DND-41 (cell line): ENCODE results near the gene FAM168A.
"Not testable (repeated sequence)": the region's sequence is repeated elsewhere in the genome, so short reads cannot be mapped to it uniquely, and the experiment has no call there.

Experiments used
- ATAC-seq: fragments of 200-7000 bp; cut with Tn5 transposase; 3 replicates; pipeline ENCODE4 v1.9.1; 2021; ENCODE audit warnings: low read depth; ENCODE audit not compliant: insufficient read depth
- DNase-seq: peaks from one replicate; pipeline ENCODE4 v3.0.0-alpha.2; 2020
- H2AFZ ChIP-seq: 2 replicates; pipeline ENCODE4 v1.6.0; 2012; ENCODE audit warnings: low read depth, low read length
- H3K27ac ChIP-seq: 2 replicates; pipeline ENCODE4 v1.5.1; 2012; ENCODE audit warnings: low read length, inconsistent platforms
- H3K27me3 ChIP-seq: fragments of 200-600 bp; sonication (generic); 2 replicates; pipeline ENCODE4 v1.6.0; 2012; ENCODE audit warnings: low read length, mild to moderate bottlenecking, inconsistent platforms; ENCODE audit not compliant: insufficient read depth, poor library complexity
- H3K36me3 ChIP-seq: 2 replicates; pipeline ENCODE4 v1.5.1; 2012; ENCODE audit warnings: low read length, inconsistent platforms; ENCODE audit not compliant: insufficient read depth
- H3K4me1 ChIP-seq: 2 replicates; pipeline ENCODE4 v1.5.1; 2012; ENCODE audit warnings: mild to moderate bottlenecking, low read length; ENCODE audit not compliant: insufficient read depth
- H3K4me2 ChIP-seq: 2 replicates; pipeline ENCODE4 v1.6.0; 2012; ENCODE audit warnings: mild to moderate bottlenecking, moderate library complexity, low read length, inconsistent platforms; ENCODE audit not compliant: insufficient read depth
- H3K4me3 ChIP-seq, 2 experiments: fragments of 200-600 bp in 1 of 2; shearing (Covaris generic) in 1 of 2; 2 replicates each; pipeline ENCODE4 v1.5.1; 2012 to 2016; ENCODE audit warnings: inconsistent platforms in 2 of 2, low read length in 2 of 2, mild to moderate bottlenecking in 2 of 2, low read depth in 1 of 2, moderate library complexity in 1 of 2
- H3K79me2 ChIP-seq: 2 replicates; pipeline ENCODE4 v1.6.0; 2012; ENCODE audit warnings: low read length, inconsistent platforms; ENCODE audit not compliant: insufficient read depth
- H3K9ac ChIP-seq: 2 replicates; pipeline ENCODE4 v1.6.0; 2012; ENCODE audit warnings: low read depth, mild to moderate bottlenecking, inconsistent platforms, low read length, moderate library complexity
- H3K9me3 ChIP-seq: 2 replicates; pipeline ENCODE4 v1.5.1; 2012; ENCODE audit warnings: low read length, moderate library complexity, mild to moderate bottlenecking, inconsistent platforms; ENCODE audit not compliant: insufficient read depth, severe bottlenecking
- H4K20me1 ChIP-seq: 2 replicates; pipeline ENCODE4 v1.6.0; 2012; ENCODE audit warnings: low read length; ENCODE audit not compliant: insufficient read depth
- EZH2 ChIP-seq: IDR thresholded peaks from 3 replicates; pipeline ENCODE4 v1.6.1; 2012; ENCODE audit warnings: borderline replicate concordance, low read depth, mild to moderate bottlenecking, moderate library complexity, low read length, inconsistent platforms; ENCODE audit not compliant: severe bottlenecking
- TF ChIP-seq, protein P1 (sequence below): IDR thresholded peaks from 2 replicates; pipeline ENCODE4 v1.5.1; 2012; ENCODE audit warnings: borderline replicate concordance, low read length, moderate library complexity, mild to moderate bottlenecking; ENCODE audit not compliant: poor library complexity, severe bottlenecking; ENCODE audit errors: extremely low read depth

The FAM168A gene

DNA sequence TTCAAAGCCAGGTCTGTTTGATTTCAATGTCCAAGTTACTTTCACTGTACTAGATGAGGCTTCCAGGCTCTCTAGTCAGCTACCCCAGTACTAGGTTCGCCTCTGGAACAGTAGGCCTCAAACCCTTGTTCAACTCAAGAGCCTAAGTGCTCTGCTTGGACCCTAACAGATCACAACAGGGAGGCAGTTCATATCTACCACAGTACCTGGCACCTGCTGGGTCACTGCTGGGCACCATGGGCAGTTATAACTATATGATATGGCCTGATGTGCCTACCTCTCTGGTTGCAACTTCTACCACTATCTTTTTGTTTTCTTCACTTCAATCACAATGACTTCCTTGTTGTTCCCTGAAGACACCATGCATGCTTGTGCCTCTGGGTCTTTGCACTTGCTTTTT, 124.7 kb downstream of the FAM168A start:
- TF ChIP-seq EZH2: no peak
- TF ChIP-seq, protein P1, sequence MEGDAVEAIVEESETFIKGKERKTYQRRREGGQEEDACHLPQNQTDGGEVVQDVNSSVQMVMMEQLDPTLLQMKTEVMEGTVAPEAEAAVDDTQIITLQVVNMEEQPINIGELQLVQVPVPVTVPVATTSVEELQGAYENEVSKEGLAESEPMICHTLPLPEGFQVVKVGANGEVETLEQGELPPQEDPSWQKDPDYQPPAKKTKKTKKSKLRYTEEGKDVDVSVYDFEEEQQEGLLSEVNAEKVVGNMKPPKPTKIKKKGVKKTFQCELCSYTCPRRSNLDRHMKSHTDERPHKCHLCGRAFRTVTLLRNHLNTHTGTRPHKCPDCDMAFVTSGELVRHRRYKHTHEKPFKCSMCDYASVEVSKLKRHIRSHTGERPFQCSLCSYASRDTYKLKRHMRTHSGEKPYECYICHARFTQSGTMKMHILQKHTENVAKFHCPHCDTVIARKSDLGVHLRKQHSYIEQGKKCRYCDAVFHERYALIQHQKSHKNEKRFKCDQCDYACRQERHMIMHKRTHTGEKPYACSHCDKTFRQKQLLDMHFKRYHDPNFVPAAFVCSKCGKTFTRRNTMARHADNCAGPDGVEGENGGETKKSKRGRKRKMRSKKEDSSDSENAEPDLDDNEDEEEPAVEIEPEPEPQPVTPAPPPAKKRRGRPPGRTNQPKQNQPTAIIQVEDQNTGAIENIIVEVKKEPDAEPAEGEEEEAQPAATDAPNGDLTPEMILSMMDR: no peak
- no peaks in the 10 kb centered on the region for H3K27me3 ChIP-seq
- DNase-seq (no peak), ATAC-seq (no peak)
- H3K9me3 ChIP-seq: peaks cover 3% of the 10 kb centered on the region
- H3K4me2 ChIP-seq: no peak overlapping the region
- H3K27ac ChIP-seq: no peak overlapping the region
- H3K4me3 ChIP-seq: no peak overlapping the region
- H3K9ac ChIP-seq: no peak overlapping the region
- H3K4me1 ChIP-seq: no peaks in the 10 kb centered on the region
- H4K20me1 ChIP-seq: no peaks in the 10 kb centered on the region
- peaks cover 8% of the 10 kb centered on the region; the same call in 1 of the 2 replicates for H3K36me3 ChIP-seq
- no peak overlapping the region for H2AFZ ChIP-seq
- H3K79me2 ChIP-seq: peaks cover 20% of the 10 kb centered on the region

DNA sequence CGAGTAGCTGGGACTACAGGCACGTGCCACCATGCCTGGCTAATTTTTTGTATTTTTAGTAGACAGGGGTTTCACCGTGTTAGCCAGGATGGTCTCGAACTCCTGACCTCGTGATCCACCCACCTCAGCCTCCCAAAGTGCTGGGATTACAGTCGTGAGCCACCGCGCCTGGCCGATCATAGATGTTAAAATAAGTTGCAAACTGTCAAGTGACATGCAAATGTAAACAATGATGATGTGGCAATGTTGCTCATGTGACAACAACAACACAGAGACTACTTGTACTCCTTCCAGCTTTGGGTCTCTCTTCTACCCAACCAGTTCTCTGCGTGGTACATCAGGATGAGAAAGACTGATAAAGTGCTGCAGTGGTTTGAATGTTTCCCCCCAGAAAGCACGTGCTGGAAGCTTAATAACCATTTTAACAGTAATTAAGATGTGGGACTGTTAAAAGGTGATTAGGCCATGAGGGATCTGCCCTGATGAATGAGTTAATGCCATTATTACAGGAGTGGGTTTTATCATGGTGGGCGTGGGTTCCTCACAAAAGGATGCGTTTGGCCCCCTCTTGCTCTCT, 127.8 kb downstream of the FAM168A start:
- not testable (repeated sequence) for H3K4me3 ChIP-seq, H3K4me1 ChIP-seq, H3K79me2 ChIP-seq, H2AFZ ChIP-seq, H3K9ac ChIP-seq, H4K20me1 ChIP-seq, H3K27me3 ChIP-seq, DNase-seq, H3K27ac ChIP-seq, H3K9me3 ChIP-seq, H3K36me3 ChIP-seq, ATAC-seq, H3K4me2 ChIP-seq

DNA sequence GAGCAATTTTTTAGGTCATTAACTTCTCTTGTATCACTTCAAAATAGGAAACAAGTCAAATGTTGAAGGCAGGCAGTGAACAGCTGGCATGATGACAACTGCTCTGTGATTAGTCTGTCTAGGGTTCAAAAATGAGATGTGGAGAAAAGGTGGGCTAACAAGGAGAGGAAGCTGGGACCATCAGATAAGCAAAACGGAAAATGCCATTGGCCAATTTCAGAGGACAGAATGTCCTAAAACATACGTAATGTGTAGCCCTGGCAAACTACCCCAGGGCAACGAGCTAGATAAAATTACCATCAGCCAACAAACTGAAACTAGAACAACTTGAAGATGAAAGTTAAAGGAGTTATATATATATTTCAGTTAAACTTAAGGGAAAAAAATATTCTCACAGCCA, 128.5 kb downstream of the FAM168A start:
- Histone ChIP-seq H3K4me1 (no peaks in the 10 kb centered on the region), H3K27me3 (no peaks in the 10 kb centered on the region), H4K20me1 (no peaks in the 10 kb centered on the region), H3K36me3 (peaks cover 8% of the 10 kb centered on the region; the same call in 1 of the 2 replicates), H3K27ac (no peak overlapping the region), H2AFZ (no peak overlapping the region), H3K9ac (no peak overlapping the region), H3K4me3 (no peak overlapping the region), H3K9me3 (no peaks in the 10 kb centered on the region), H3K79me2 (peaks cover 2% of the 10 kb centered on the region), H3K4me2 (no peak overlapping the region)
- TF ChIP-seq EZH2: no peak
- TF ChIP-seq, protein P1: no peak
- DNase-seq (no peak), ATAC-seq (no peak)

DNA sequence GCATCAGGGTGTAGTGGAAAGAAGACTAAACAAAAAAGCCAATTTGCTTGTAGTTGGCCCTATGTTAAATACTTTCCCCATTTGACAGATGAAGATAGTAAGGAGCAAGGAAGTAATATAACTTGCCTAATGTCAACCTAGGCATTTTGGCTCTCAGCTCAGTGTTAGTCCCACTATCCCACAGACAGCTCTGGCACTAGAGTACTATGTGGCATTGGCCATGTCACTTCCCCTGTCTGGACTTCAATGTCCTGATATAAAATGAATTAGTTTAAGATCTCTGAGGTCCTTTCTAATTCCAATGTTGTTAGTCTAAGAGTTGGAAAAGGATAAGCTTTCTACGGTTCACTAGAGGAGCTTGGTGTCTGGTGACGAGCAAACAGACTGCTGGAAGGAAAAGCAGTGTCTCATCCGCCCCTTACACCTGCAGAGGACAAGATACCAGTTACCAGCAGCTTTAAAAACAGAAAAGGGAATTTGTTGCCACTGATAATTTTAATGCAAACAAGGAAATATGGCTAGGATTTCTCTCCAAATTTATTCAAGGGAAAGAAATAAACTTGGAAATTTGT, 129.2 kb downstream of the FAM168A start:
- H3K4me2 ChIP-seq: no peak overlapping the region
- DNase-seq: no peak
- H3K9me3 ChIP-seq: no peaks in the 10 kb centered on the region
- no peak for TF ChIP-seq EZH2
- TF ChIP-seq, protein P1: no peak
- H3K4me3 ChIP-seq: no peak overlapping the region
- H3K9ac ChIP-seq: no peak overlapping the region
- no peaks in the 10 kb centered on the region for H3K4me1 ChIP-seq
- H3K27ac ChIP-seq: no peak overlapping the region
- H3K27me3 ChIP-seq: no peaks in the 10 kb centered on the region
- H3K79me2 ChIP-seq: no peaks in the 10 kb centered on the region; the same call in 1 of the 2 replicates
- ATAC-seq: no peak
- H3K36me3 ChIP-seq: peaks cover 8% of the 10 kb centered on the region; the same call in 1 of the 2 replicates
- no peaks in the 10 kb centered on the region for H4K20me1 ChIP-seq
- H2AFZ ChIP-seq: no peak overlapping the region
